Brain pericyte (primary cell): ENCODE data around the gene DNASE1.
"Not testable (repeated sequence)": the region's sequence is repeated elsewhere in the genome, so short reads cannot be mapped to it uniquely, and the experiment has no call there.

Experiments
- DNase-seq: peaks from one replicate; pipeline ENCODE4 v3.0.0-alpha.2; 2012; ENCODE audit warnings: low read depth, low spot score

DNASE1 gene

GRCh38 chr16:3654249-3654991 is at the start of gene DNASE1:
TSS of gene DNASE1 (plus strand) at chr16:3654691. CDS start at chr16:3655374, 683 bp downstream.
- DNase-seq: no peak

GRCh38 chr16:3606441-3606840 is 48.0 kb upstream of the DNASE1 start:
- no peak for DNase-seq

- DNase-seq: no peak
Observed at GRCh38 chr16:3607161-3607560, 47.3 kb upstream of the DNASE1 start.

- no peak for DNase-seq
Observed at GRCh38 chr16:3607634-3608033, 46.9 kb upstream of the DNASE1 start.

- DNase-seq: no peak
Observed at GRCh38 chr16:3608069-3608468, 46.4 kb upstream of the DNASE1 start.

GRCh38 chr16:3608976-3609375 is 45.5 kb upstream of the DNASE1 start:
- not testable (repeated sequence) for DNase-seq

- no peak for DNase-seq
Observed at GRCh38 chr16:3609895-3610697, 44.4 kb upstream of the DNASE1 start.

GRCh38 chr16:3610698-3611145 is 43.8 kb upstream of the DNASE1 start:
- DNase-seq: no peak

GRCh38 chr16:3611146-3611975 is 43.1 kb upstream of the DNASE1 start, which contains the start of gene SLX4:
TSS of gene SLX4 (minus strand) at chr16:3611606. CDS start at chr16:3608964, 2,642 bp downstream.
- peak; percentile 46 for DNase-seq

- no peak for DNase-seq
Observed at GRCh38 chr16:3612510-3613466, 41.7 kb upstream of the DNASE1 start.

GRCh38 chr16:3618769-3619141 is 35.7 kb upstream of the DNASE1 start:
- DNase-seq: no peak

- DNase-seq: no peak
Observed at GRCh38 chr16:3623642-3624041, 30.8 kb upstream of the DNASE1 start.

GRCh38 chr16:3625331-3625730 is 29.2 kb upstream of the DNASE1 start:
- no peak for DNase-seq

- DNase-seq: no peak
Observed at GRCh38 chr16:3625911-3626732, 28.4 kb upstream of the DNASE1 start.

GRCh38 chr16:3637371-3637923 is 17.0 kb upstream of the DNASE1 start:
- no peak for DNase-seq

- no peak for DNase-seq
Observed at GRCh38 chr16:3638916-3639644, 15.4 kb upstream of the DNASE1 start.

- no peak for DNase-seq
Observed at GRCh38 chr16:3640207-3640606, 14.3 kb upstream of the DNASE1 start.

- no peak for DNase-seq
Observed at GRCh38 chr16:3640632-3641501, 13.6 kb upstream of the DNASE1 start.
